OCI-LY7 (cell line): ENCODE results near the gene SND1.

Experiments used
- EZH2phosphoT487 ChIP-seq: fragments of 200-600 bp; sonication (generic); IDR thresholded peaks from 2 replicates; pipeline ENCODE4 v1.6.1; 2018; ENCODE audit warnings: low read depth, borderline replicate concordance, mild to moderate bottlenecking, mixed run types, antibody characterized with exemption, low read length, moderate library complexity, mixed read lengths
- TF ChIP-seq, protein P1 (sequence below): fragments of 200-600 bp; sonication (generic); conservative IDR thresholded peaks from 2 replicates; pipeline ENCODE4 v1.5.1; 2014; ENCODE audit warnings: mild to moderate bottlenecking, antibody characterized with exemption, low read length, moderate library complexity, mixed read lengths

GRCh38 chr7:127754457-127754856, 102.5 kb downstream of the SND1 start:
- TF ChIP-seq, protein P1, sequence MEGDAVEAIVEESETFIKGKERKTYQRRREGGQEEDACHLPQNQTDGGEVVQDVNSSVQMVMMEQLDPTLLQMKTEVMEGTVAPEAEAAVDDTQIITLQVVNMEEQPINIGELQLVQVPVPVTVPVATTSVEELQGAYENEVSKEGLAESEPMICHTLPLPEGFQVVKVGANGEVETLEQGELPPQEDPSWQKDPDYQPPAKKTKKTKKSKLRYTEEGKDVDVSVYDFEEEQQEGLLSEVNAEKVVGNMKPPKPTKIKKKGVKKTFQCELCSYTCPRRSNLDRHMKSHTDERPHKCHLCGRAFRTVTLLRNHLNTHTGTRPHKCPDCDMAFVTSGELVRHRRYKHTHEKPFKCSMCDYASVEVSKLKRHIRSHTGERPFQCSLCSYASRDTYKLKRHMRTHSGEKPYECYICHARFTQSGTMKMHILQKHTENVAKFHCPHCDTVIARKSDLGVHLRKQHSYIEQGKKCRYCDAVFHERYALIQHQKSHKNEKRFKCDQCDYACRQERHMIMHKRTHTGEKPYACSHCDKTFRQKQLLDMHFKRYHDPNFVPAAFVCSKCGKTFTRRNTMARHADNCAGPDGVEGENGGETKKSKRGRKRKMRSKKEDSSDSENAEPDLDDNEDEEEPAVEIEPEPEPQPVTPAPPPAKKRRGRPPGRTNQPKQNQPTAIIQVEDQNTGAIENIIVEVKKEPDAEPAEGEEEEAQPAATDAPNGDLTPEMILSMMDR, result no peak
- TF ChIP-seq EZH2phosphoT487, result no peak
